ENCODE results near the gene LAMA2. TPM values are rescaled to one million over a fixed set of nuclear protein-coding genes. Genes with fewer than 3 reads are reported as not detected.

Gene LAMA2
- total RNA-seq, 1 donor from 2014 or later: 54.0 TPM

GRCh38 chr6:129309154-129309553 lies 426.2 kb downstream of the LAMA2 start:
- no peak for TF ChIP-seq CTCF (conservative IDR thresholded peaks at IDR 0.05)
- H3K27ac Mint-ChIP-seq: no peak overlapping the region
- H3K4me1 Mint-ChIP-seq (ENCODE audit: unreplicated experiment): no peaks in the 10 kb centered on the region
- DNase-seq (ENCODE audit: extremely low spot score, unreplicated experiment): no peak
- peaks cover 7% of the 10 kb centered on the region for H3K36me3 Mint-ChIP-seq
- H3K27me3 Mint-ChIP-seq: no peaks in the 10 kb centered on the region
- H3K9me3 Mint-ChIP-seq: peaks cover 6% of the 10 kb centered on the region
- no peak overlapping the region for H3K4me3 Mint-ChIP-seq

- DNase-seq (ENCODE audit: extremely low spot score, unreplicated experiment): no peak
- TF ChIP-seq CTCF (conservative IDR thresholded peaks at IDR 0.05): no peak
- no peak overlapping the region for H3K4me3 Mint-ChIP-seq
- H3K36me3 Mint-ChIP-seq: peaks cover 13% of the 10 kb centered on the region
- peak overlapping the region; percentile 85 for H3K27ac Mint-ChIP-seq
- H3K27me3 Mint-ChIP-seq: no peaks in the 10 kb centered on the region
- H3K4me1 Mint-ChIP-seq (ENCODE audit: unreplicated experiment): no peaks in the 10 kb centered on the region
- peaks cover 6% of the 10 kb centered on the region for H3K9me3 Mint-ChIP-seq
Observed at GRCh38 chr6:129312880-129313279, 429.9 kb downstream of the LAMA2 start.

DNA sequence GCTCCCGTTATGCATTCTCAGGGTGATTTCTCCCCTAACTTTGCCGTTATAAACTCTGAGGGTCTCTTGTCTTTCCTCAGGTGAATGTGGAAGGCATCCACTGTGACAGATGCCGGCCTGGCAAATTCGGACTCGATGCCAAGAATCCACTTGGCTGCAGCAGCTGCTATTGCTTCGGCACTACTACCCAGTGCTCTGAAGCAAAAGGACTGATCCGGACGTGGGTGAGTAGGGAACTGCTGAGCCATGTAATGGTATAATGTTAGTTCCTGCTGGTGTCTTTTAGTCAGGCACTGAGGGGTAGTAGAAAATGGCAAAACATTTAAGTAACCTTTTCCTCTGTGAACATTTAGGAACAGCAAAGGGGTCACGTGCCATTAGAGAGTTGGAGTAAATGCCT lies 431.6 kb downstream of the LAMA2 start:
- H3K27me3 Mint-ChIP-seq: no peaks in the 10 kb centered on the region
- TF ChIP-seq CTCF (conservative IDR thresholded peaks at IDR 0.05): no peak
- peaks cover 5% of the 10 kb centered on the region for H3K4me1 Mint-ChIP-seq (ENCODE audit: unreplicated experiment)
- no peak for DNase-seq (ENCODE audit: extremely low spot score, unreplicated experiment)
- peaks cover 13% of the 10 kb centered on the region for H3K36me3 Mint-ChIP-seq
- H3K4me3 Mint-ChIP-seq: no peak overlapping the region
- no peak overlapping the region for H3K27ac Mint-ChIP-seq
- H3K9me3 Mint-ChIP-seq: peaks cover 6% of the 10 kb centered on the region

DNA sequence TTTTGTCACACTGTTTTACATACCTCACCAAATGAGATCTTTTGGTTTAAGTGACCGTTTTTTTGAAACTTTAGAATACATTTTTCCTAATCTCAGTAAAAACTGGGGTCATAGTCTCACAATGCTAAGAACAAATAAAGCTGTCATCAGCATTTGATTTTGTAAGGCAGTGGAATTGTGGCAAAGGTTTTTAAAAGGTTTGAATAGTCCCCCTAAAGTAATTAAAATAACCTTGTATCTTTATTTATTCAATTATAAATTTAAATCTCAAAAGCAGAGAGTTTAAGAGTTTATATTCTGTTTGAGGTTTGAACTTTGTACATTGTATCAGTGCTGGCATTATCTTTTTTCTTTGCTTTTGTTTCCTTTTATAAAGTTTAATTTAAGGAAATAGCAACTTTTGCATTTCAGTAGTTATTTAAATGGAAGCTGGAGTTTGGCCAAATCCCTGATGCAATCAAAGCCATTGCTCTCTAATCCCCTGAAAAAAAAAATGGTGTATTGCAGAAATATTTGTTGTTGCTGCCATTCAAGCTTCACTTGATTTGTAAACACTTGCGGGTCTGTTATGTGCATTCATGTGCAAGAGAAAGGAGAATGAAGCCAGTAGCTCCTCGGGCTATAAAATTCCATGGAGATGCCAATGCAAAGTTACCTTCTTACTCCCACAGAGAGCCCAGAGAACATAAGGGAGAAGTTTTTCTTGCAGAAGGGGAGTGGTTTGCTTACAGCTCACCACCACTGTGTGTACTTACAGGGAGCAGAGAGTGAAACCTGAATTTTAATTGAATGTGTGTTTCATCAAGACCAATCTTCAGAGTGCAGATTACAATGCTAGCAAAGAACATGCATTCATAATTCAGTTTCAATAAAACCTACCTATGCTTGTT lies 435.2 kb downstream of the LAMA2 start:
- TF ChIP-seq CTCF (conservative IDR thresholded peaks at IDR 0.05): no peak
- H3K27me3 Mint-ChIP-seq: no peaks in the 10 kb centered on the region
- no peak for DNase-seq (ENCODE audit: extremely low spot score, unreplicated experiment)
- peaks cover 13% of the 10 kb centered on the region for H3K36me3 Mint-ChIP-seq
- H3K4me3 Mint-ChIP-seq: no peak overlapping the region
- no peaks in the 10 kb centered on the region for H3K9me3 Mint-ChIP-seq
- H3K4me1 Mint-ChIP-seq (ENCODE audit: unreplicated experiment): peaks cover 5% of the 10 kb centered on the region
- H3K27ac Mint-ChIP-seq: no peak overlapping the region

DNA sequence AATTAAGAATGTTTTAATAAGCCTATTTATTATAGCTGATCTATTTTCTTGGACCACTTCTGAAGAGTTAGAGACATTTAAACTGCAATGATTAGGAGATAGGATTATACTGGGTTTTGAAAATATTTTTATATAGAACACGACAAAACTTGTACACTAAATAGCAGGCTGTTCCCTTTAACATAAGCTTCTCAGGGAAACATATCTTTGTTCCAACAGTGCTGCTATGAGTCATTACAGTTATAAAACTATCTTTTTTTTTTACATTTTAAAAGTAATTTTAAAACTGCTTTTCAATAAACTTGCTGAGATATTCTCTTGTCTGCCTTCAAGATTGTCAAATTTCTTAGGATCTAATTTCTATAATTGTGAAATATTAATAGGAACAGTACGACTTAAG lies 438.0 kb downstream of the LAMA2 start:
- Mint-ChIP-seq H3K4me3 (no peak overlapping the region), H3K36me3 (peaks cover 15% of the 10 kb centered on the region), H3K27ac (no peak overlapping the region), H3K27me3 (no peaks in the 10 kb centered on the region), H3K9me3 (no peaks in the 10 kb centered on the region), H3K4me1 (ENCODE audit: unreplicated experiment) (peaks cover 5% of the 10 kb centered on the region)
- TF ChIP-seq CTCF (conservative IDR thresholded peaks at IDR 0.05): no peak
- DNase-seq (ENCODE audit: extremely low spot score, unreplicated experiment): no peak

Data from type B pancreatic cell (in vitro differentiated cells).